Gastroesophageal sphincter (tissue), 3 donors: ENCODE measurements around the gene ITGA5.

Experiments
- CTCF ChIP-seq, 4 experiments: fragments of 200-600 bp in 2 of 4; fragments of 450-650 bp in 2 of 4; sonication (generic) in 1 of 4; IDR thresholded peaks; one replicate each; pipeline ENCODE4 v1.5.1; 2017 to 2019; ENCODE audit warnings: antibody characterized with exemption in 4 of 4, mild to moderate bottlenecking in 2 of 4, moderate library complexity in 2 of 4
- EP300 ChIP-seq: sonication (generic); formaldehyde crosslinking; IDR thresholded peaks from one replicate; pipeline ENCODE4 v1.6.1; 2017; ENCODE audit warnings: antibody characterized with exemption, mild to moderate bottlenecking

GRCh38 chr12:54465857-54466523 lies 46.9 kb upstream of the ITGA5 start:
- TF ChIP-seq CTCF (IDR thresholded peaks at IDR 0.05) (no peak), EP300 (no peak)
